Measurements from ENCODE around the gene PSMG3. TPM values are rescaled to one million over a fixed set of nuclear protein-coding genes. Genes with fewer than 3 reads are reported as not detected.

Gene PSMG3
- total RNA-seq, 1 donor from 2014 or later: 56.6 TPM

DNA sequence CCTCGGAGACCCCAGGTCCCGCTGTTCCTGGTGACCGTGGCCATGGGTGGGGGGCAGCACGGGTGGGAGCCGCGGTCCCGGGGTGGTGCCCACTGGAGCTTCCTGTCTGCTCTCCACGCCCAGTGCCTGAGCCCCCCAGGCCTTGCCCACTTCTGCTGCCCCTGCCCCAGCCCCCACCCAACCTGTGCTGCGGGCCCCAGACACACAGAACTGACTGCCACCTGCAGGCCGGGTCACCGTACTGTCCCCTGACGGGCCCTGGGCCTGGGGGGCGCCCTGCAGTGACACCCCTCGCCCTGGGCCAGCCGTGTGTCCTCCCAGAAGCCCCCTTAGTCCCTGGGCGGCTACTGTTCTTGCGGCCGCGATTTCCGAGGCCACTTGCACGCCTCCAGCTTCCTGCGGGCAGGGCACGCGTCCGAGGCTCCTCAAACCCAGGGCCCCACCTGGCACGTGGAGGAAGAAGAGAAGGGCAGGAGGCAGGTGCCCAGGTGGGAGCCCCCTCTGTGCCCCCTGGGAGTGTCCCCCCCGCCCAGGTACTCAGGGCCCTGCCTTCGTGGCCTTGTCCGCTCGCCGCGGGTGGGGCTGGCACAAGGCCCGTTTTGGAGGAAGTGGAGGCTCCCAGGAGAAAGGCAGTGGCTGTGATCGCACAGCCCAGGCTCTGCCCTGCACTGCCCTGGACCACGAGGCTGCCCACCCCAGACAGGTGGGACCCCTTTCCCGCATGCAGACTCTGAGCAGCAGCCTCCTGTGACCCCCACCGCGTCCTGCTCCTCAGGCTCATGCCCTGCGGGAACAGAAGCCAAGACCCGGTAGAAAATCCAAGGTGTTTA, 24.2 kb downstream of the PSMG3 start:
- no peak for DNase-seq
- Mint-ChIP-seq H3K9me3 (ENCODE audit: unreplicated experiment) (peaks cover 4% of the 10 kb centered on the region), H3K27me3 (ENCODE audit: unreplicated experiment) (no peaks in the 10 kb centered on the region), H3K4me3 (ENCODE audit: unreplicated experiment) (no peak overlapping the region), H3K27ac (ENCODE audit: unreplicated experiment) (no peak overlapping the region), H3K4me1 (ENCODE audit: low read depth, unreplicated experiment) (peaks cover 6% of the 10 kb centered on the region), H3K36me3 (ENCODE audit: unreplicated experiment) (no peaks in the 10 kb centered on the region)
- TF ChIP-seq, protein P1, sequence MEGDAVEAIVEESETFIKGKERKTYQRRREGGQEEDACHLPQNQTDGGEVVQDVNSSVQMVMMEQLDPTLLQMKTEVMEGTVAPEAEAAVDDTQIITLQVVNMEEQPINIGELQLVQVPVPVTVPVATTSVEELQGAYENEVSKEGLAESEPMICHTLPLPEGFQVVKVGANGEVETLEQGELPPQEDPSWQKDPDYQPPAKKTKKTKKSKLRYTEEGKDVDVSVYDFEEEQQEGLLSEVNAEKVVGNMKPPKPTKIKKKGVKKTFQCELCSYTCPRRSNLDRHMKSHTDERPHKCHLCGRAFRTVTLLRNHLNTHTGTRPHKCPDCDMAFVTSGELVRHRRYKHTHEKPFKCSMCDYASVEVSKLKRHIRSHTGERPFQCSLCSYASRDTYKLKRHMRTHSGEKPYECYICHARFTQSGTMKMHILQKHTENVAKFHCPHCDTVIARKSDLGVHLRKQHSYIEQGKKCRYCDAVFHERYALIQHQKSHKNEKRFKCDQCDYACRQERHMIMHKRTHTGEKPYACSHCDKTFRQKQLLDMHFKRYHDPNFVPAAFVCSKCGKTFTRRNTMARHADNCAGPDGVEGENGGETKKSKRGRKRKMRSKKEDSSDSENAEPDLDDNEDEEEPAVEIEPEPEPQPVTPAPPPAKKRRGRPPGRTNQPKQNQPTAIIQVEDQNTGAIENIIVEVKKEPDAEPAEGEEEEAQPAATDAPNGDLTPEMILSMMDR (IDR thresholded peaks at IDR 0.05; ENCODE audit: partially characterized antibody, unreplicated experiment): no peak

DNA sequence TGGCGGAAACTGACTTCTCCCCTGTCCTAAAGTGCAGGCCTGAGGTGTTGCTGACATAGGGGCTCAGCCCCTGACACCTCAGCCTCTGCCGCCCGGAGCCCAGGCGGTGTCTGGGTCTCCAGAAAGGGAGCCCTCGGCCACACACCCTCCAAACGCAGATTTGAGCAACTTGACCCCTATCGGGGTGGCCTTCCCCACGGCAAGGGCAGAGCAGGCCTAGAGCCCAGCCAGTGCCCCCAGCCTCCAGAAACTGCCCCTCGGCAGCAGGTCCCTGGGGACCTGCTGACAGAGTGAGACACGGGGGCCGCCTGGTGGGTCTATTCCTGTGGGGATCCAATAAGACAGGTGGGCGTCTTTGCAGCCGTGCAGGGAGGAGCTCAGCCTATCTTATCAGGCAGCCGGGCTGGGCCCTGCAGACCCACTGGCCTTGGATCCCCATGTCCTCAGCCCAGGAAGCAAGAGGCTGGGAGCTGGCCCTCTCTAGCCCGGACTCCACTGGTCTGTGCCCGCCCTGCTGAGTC, 24.9 kb downstream of the PSMG3 start:
- Mint-ChIP-seq H3K4me1 (ENCODE audit: low read depth, unreplicated experiment) (peaks cover 6% of the 10 kb centered on the region), H3K9me3 (ENCODE audit: unreplicated experiment) (peaks cover 4% of the 10 kb centered on the region), H3K27ac (ENCODE audit: unreplicated experiment) (no peak overlapping the region), H3K27me3 (ENCODE audit: unreplicated experiment) (no peaks in the 10 kb centered on the region), H3K4me3 (ENCODE audit: unreplicated experiment) (no peak overlapping the region), H3K36me3 (ENCODE audit: unreplicated experiment) (no peaks in the 10 kb centered on the region)
- DNase-seq: no peak
- TF ChIP-seq, protein P1 (IDR thresholded peaks at IDR 0.05; ENCODE audit: partially characterized antibody, unreplicated experiment): no peak

DNA sequence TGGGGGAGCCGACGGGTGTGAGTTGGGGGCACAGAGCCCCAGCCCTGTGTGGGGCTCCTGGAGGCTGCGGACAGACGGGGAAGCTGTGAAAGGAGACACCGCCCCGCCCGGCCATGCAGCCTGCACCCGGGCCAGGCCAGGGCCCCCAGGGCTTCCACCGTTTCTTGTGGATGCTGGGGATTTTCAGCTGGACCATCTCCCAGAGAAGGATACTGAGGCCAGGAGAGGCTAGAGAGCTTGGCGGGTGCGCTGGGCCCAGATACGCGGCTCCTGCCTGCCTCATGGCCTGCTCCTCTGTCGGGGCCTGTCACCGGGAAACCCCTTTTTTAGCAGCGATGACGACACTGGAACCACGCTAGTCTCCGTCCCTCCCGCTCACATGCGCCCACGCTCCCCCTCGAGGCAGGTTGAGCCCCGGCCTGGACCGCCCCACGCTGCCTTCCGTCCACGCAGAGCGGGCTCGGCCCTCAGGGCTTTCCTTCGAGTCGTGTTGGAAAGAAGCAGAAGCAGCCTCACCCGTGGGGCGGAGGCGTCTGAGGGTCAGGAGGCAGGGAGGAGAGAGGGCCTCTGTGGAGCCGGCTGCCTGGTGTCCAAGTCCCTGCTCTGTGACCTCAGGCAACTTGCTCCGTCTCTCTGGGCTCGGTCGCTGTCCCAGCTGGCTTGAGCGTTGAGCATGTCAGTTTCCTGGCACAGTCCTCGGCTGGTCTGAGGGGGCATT, 25.5 kb downstream of the PSMG3 start:
- H3K4me1 Mint-ChIP-seq (ENCODE audit: low read depth, unreplicated experiment): peaks cover 6% of the 10 kb centered on the region
- TF ChIP-seq, protein P1 (IDR thresholded peaks at IDR 0.05; ENCODE audit: partially characterized antibody, unreplicated experiment): no peak
- peaks cover 4% of the 10 kb centered on the region for H3K9me3 Mint-ChIP-seq (ENCODE audit: unreplicated experiment)
- no peaks in the 10 kb centered on the region for H3K36me3 Mint-ChIP-seq (ENCODE audit: unreplicated experiment)
- no peaks in the 10 kb centered on the region for H3K27me3 Mint-ChIP-seq (ENCODE audit: unreplicated experiment)
- no peak overlapping the region for H3K4me3 Mint-ChIP-seq (ENCODE audit: unreplicated experiment)
- H3K27ac Mint-ChIP-seq (ENCODE audit: unreplicated experiment): no peak overlapping the region
- DNase-seq: no peak

DNA sequence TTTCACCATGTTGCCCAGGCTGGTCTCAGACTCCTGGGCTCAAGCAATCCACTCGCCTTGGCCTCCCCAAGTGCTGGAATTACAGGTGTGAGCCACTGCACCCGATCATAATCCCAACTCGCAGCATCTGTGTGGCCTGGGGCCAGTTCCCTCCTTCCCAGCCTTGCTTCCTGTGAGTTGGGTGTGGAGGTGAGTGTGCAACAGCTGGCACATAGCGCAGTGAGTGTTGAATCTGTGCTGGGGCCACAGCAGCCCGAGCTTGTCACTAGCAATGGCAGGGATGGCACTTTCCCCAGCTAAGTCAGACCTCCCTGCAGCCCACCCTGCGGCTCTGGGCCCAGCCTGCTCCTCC, 26.0 kb downstream of the PSMG3 start:
- peaks cover 4% of the 10 kb centered on the region for H3K9me3 Mint-ChIP-seq (ENCODE audit: unreplicated experiment)
- H3K4me3 Mint-ChIP-seq (ENCODE audit: unreplicated experiment): no peak overlapping the region
- no peak for DNase-seq
- no peaks in the 10 kb centered on the region for H3K27me3 Mint-ChIP-seq (ENCODE audit: unreplicated experiment)
- peaks cover 6% of the 10 kb centered on the region for H3K4me1 Mint-ChIP-seq (ENCODE audit: low read depth, unreplicated experiment)
- TF ChIP-seq, protein P1 (IDR thresholded peaks at IDR 0.05; ENCODE audit: partially characterized antibody, unreplicated experiment): no peak
- no peaks in the 10 kb centered on the region for H3K36me3 Mint-ChIP-seq (ENCODE audit: unreplicated experiment)
- no peak overlapping the region for H3K27ac Mint-ChIP-seq (ENCODE audit: unreplicated experiment)
